ENCODE data around the gene ZNF778.
"Not testable (repeated sequence)": the region's sequence is repeated elsewhere in the genome, so short reads cannot be mapped to it uniquely, and the experiment has no call there.

Gene ZNF778

GRCh38 chr16:89183463-89183862 lies 34.0 kb upstream of the ZNF778 start:
- DNase-seq: no peak

- no peak for DNase-seq
Measured at GRCh38 chr16:89183975-89184676, 33.4 kb upstream of the ZNF778 start.

- no peak for DNase-seq
Measured at GRCh38 chr16:89184677-89184932, 32.9 kb upstream of the ZNF778 start.

GRCh38 chr16:89184933-89185794 lies 32.3 kb upstream of the ZNF778 start:
- peak; percentile 34 for DNase-seq

GRCh38 chr16:89185887-89186592 lies 31.5 kb upstream of the ZNF778 start:
- not testable (repeated sequence) for DNase-seq

GRCh38 chr16:89186593-89187031 lies 30.9 kb upstream of the ZNF778 start:
- not testable (repeated sequence) for DNase-seq

GRCh38 chr16:89187032-89187769 lies 30.3 kb upstream of the ZNF778 start:
- peak; percentile 51 for DNase-seq

- DNase-seq: no peak
Measured at GRCh38 chr16:89187770-89188392, 29.6 kb upstream of the ZNF778 start.

GRCh38 chr16:89188471-89189357 lies 28.8 kb upstream of the ZNF778 start:
- not testable (repeated sequence) for DNase-seq

GRCh38 chr16:89189358-89190025 lies 28.0 kb upstream of the ZNF778 start:
- no peak for DNase-seq

- DNase-seq: no peak
Measured at GRCh38 chr16:89190150-89190958, 27.1 kb upstream of the ZNF778 start.

GRCh38 chr16:89191033-89191900 lies 26.2 kb upstream of the ZNF778 start:
- no peak for DNase-seq

GRCh38 chr16:89191901-89192185 lies 25.7 kb upstream of the ZNF778 start:
- DNase-seq: no peak

- DNase-seq: peak; percentile 88
Measured at GRCh38 chr16:89192186-89192955, 25.1 kb upstream of the ZNF778 start.

GRCh38 chr16:89192956-89193575 lies 24.4 kb upstream of the ZNF778 start:
- peak; percentile 81 for DNase-seq

GRCh38 chr16:89193576-89194293 lies 23.8 kb upstream of the ZNF778 start:
- DNase-seq: no peak
